Liver (tissue), 9 donors: ENCODE results near the gene PDGFA. TPM values are rescaled to one million over a fixed set of nuclear protein-coding genes. Genes with fewer than 3 reads are reported as not detected.

ENCODE experiments used
- DNase-seq: peaks from one replicate; pipeline ENCODE4 v3.0.0-alpha.2; 2017; ENCODE audit warnings: low spot score
- H3K27ac ChIP-seq, 2 donors: one replicate each; pipeline ENCODE4 v1.7.0; 2013; ENCODE audit warnings: inconsistent platforms in 2 of 2, low read length in 2 of 2, control low read depth in 1 of 2, low read depth in 1 of 2, mild to moderate bottlenecking in 1 of 2
- H3K27me3 ChIP-seq, 4 donors: one replicate each; pipeline versions ENCODE4 v1.6.1 to v1.7.0; 2013; ENCODE audit warnings: low read length in 3 of 4, inconsistent platforms in 1 of 4, mild to moderate bottlenecking in 1 of 4, moderate library complexity in 1 of 4; ENCODE audit not compliant: control insufficient read depth in 4 of 4, insufficient read depth in 4 of 4
- H3K36me3 ChIP-seq, 4 donors: one replicate each; pipeline versions ENCODE4 v1.6.1 to v1.7.0; 2013; ENCODE audit warnings: low read length in 3 of 4, mild to moderate bottlenecking in 3 of 4, low read depth in 1 of 4, moderate library complexity in 1 of 4; ENCODE audit not compliant: control insufficient read depth in 4 of 4, insufficient read depth in 3 of 4
- H3K4me1 ChIP-seq, 4 donors: one replicate each; pipeline versions ENCODE4 v1.6.1 to v1.7.0; 2013; ENCODE audit warnings: low read length in 3 of 4, mild to moderate bottlenecking in 3 of 4, moderate library complexity in 1 of 4; ENCODE audit not compliant: control insufficient read depth in 4 of 4, insufficient read depth in 4 of 4
- H3K4me3 ChIP-seq, 3 donors: one replicate each; pipeline versions ENCODE4 v1.6.1 to v1.7.0; 2013; ENCODE audit warnings: low read length in 3 of 3, control low read depth in 1 of 3, low read depth in 1 of 3, mild to moderate bottlenecking in 1 of 3
- H3K9ac ChIP-seq, 2 donors: one replicate each; pipeline ENCODE4 v1.7.0; 2013; ENCODE audit warnings: low read length in 2 of 2, mild to moderate bottlenecking in 2 of 2, moderate library complexity in 2 of 2, control low read depth in 1 of 2, low read depth in 1 of 2
- H3K9me3 ChIP-seq, 4 donors: one replicate each; pipeline versions ENCODE4 v1.6.1 to v1.7.0; 2013; ENCODE audit warnings: low read length in 3 of 4; ENCODE audit not compliant: control insufficient read depth in 4 of 4
- ATF3 ChIP-seq: IDR thresholded peaks from 2 replicates; pipeline ENCODE4 v1.6.1; 2016; ENCODE audit warnings: antibody characterized with exemption
- EGR1 ChIP-seq, 2 donors: IDR thresholded peaks; 2 replicates each; pipeline ENCODE4 v1.6.1; 2016 to 2018; ENCODE audit warnings: antibody characterized with exemption in 2 of 2, low read depth in 2 of 2
- FOXA1 ChIP-seq: IDR thresholded peaks from 2 replicates; pipeline ENCODE4 v1.6.1; 2016; ENCODE audit warnings: antibody characterized with exemption
- HNF4A ChIP-seq, 2 donors: conservative IDR thresholded peaks; 2 replicates each; pipeline ENCODE4 v1.6.1; 2016; ENCODE audit warnings: antibody characterized with exemption in 2 of 2, mild to moderate bottlenecking in 2 of 2
- MAX ChIP-seq: IDR thresholded peaks from 2 replicates; pipeline ENCODE4 v1.6.1; 2016; ENCODE audit warnings: antibody characterized with exemption
- RAD21 ChIP-seq, 2 donors: IDR thresholded peaks; 2 replicates each; pipeline ENCODE4 v1.6.1; 2016; ENCODE audit warnings: antibody characterized with exemption in 2 of 2, mild to moderate bottlenecking in 2 of 2
- REST ChIP-seq: IDR thresholded peaks from 2 replicates; pipeline ENCODE4 v1.6.1; 2016; ENCODE audit warnings: antibody characterized with exemption, mild to moderate bottlenecking
- TAF1 ChIP-seq: conservative IDR thresholded peaks from 2 replicates; pipeline ENCODE4 v1.6.1; 2016; ENCODE audit warnings: antibody characterized with exemption, mild to moderate bottlenecking
- WGBS: extraction: QIAGEN DNeasy Blood & Tissue Kit; methylation state at CpG from one replicate; pipeline ENCODE4 v1.1.7; 2013; 5-methylcytosine and 5-hydroxymethylcytosine counted together
- polyA plus RNA-seq, 2 donors: library from polyadenylated mRNA; stranded (reverse) in 1 of 2; unstranded in 1 of 2; fragments of 200-250 nt in 1 of 2; fragments of >200 nt in 1 of 2; fragmentation: Nextera tagmentation in 1 of 2; extraction: Ambion mirVana in 1 of 2; gene quantifications; one replicate each; pipeline versions ENCODE4 v1.2.1 to v1.2.3, GENCODE V29; 2013 to 2015
- total RNA-seq, 2 donors: library from RNA; depleted of rRNA; stranded (reverse); fragments of >200 nt; gene quantifications; one replicate each; pipeline ENCODE4 v1.2.3, GENCODE V29; 2014
- donor health status: healthy.
- donor health status: healthy.
- donor health status: healthy.
- donor health status: healthy.
- donor health status: healthy.

Gene PDGFA
- total and polyA plus RNA-seq, 4 donors, result 1.4 to 5.1 (median 2.0) TPM

- no peak for TF ChIP-seq REST
- no peak for TF ChIP-seq ATF3
- no peak for TF ChIP-seq HNF4A (conservative IDR thresholded peaks at IDR 0.05)
- no peak for TF ChIP-seq TAF1
- TF ChIP-seq EGR1 (IDR thresholded peaks at IDR 0.05; ENCODE audit: low read depth in 2 of 2), result no peak
Measured at GRCh38 chr7:549066-549890, 29.6 kb upstream of the PDGFA start (continued).

GRCh38 chr7:548401-548800, 28.8 kb upstream of the PDGFA start:
- Histone ChIP-seq H3K36me3 (peaks cover 0 to 2% (median 0%) of the 10 kb centered on the region in 4 donors), H3K9me3 (no peaks in the 10 kb centered on the region), H3K9ac (no peak overlapping the region), H3K27me3 (no peaks in the 10 kb centered on the region), H3K27ac (no peak overlapping the region), H3K4me1 (peaks cover 0 to 9% (median 3%) of the 10 kb centered on the region in 4 donors), H3K4me3 (no peak overlapping the region)
- no peak for TF ChIP-seq MAX
- 94% methylated on average over 11 of the region's 11 CpGs for WGBS
- no peak for DNase-seq

- DNase-seq, result no peak
- Histone ChIP-seq H3K27me3 (no peaks in the 10 kb centered on the region), H3K4me3 (no peak overlapping the region), H3K9me3 (peaks cover 0 to 2% (median 0%) of the 10 kb centered on the region in 4 donors), H3K27ac (no peak overlapping the region), H3K9ac (no peak overlapping the region), H3K36me3 (peaks cover 0 to 2% (median 0%) of the 10 kb centered on the region in 4 donors), H3K4me1 (no peaks in the 10 kb centered on the region)
- 93% methylated on average over 16 of the region's 16 CpGs for WGBS
- TF ChIP-seq RAD21 (IDR thresholded peaks at IDR 0.05), result no peak
- no peak for TF ChIP-seq FOXA1
- TF ChIP-seq ATF3, result no peak
Measured at GRCh38 chr7:545470-545869, 25.8 kb upstream of the PDGFA start.
